GM23248 (cell line): ENCODE results near the gene NHLRC4. TPM values are rescaled to one million over a fixed set of nuclear protein-coding genes. Genes with fewer than 3 reads are reported as not detected.
A peak's percentile ranks its signal among the peaks of the same experiment; 100 is the strongest.

Experiments used
- DNase-seq: peaks from one replicate; pipeline ENCODE4 v3.0.0-alpha.2; 2015
- H2AFZ ChIP-seq: fragments of 200-600 bp; sonication (generic); 2 replicates; pipeline ENCODE4 v1.6.1; 2016; ENCODE audit warnings: antibody characterized with exemption
- H3F3A ChIP-seq: fragments of 200-600 bp; sonication (generic); 2 replicates; pipeline ENCODE4 v1.6.1; 2016; ENCODE audit warnings: mild to moderate bottlenecking, antibody characterized with exemption, mixed run types; ENCODE audit not compliant: insufficient read depth
- H3K27ac ChIP-seq: fragments of 200-600 bp; sonication (generic); 2 replicates; pipeline ENCODE4 v1.5.1; 2016; ENCODE audit warnings: mild to moderate bottlenecking
- H3K27me3 ChIP-seq: fragments of 200-600 bp; sonication (generic); replicated peaks from 2 replicates; pipeline ENCODE4 v1.6.1; 2016; ENCODE audit warnings: mild to moderate bottlenecking; ENCODE audit not compliant: insufficient read depth
- H3K36me3 ChIP-seq: fragments of 200-600 bp; sonication (generic); 2 replicates; pipeline ENCODE4 v1.6.1; 2016; ENCODE audit warnings: low read depth, mild to moderate bottlenecking
- H3K4me1 ChIP-seq: fragments of 200-600 bp; sonication (generic); 2 replicates; pipeline ENCODE4 v1.6.1; 2016; ENCODE audit warnings: mild to moderate bottlenecking; ENCODE audit not compliant: insufficient read depth
- H3K4me2 ChIP-seq: fragments of 200-600 bp; sonication (generic); one replicate; pipeline ENCODE4 v1.6.1; 2016; ENCODE audit warnings: mild to moderate bottlenecking; ENCODE audit not compliant: unreplicated experiment
- H3K4me3 ChIP-seq: fragments of 200-600 bp; sonication (generic); 2 replicates; pipeline ENCODE4 v1.5.1; 2016; ENCODE audit warnings: mild to moderate bottlenecking
- H3K79me2 ChIP-seq: fragments of 200-600 bp; sonication (generic); 2 replicates; pipeline ENCODE4 v1.6.1; 2016; ENCODE audit warnings: mild to moderate bottlenecking; ENCODE audit not compliant: insufficient read depth
- H3K9ac ChIP-seq: fragments of 200-600 bp; sonication (generic); 2 replicates; pipeline ENCODE4 v1.6.1; 2016; ENCODE audit warnings: mild to moderate bottlenecking
- H3K9me2 ChIP-seq: fragments of 200-600 bp; sonication (generic); 2 replicates; pipeline ENCODE4 v1.6.1; 2016; ENCODE audit warnings: mixed run types, mild to moderate bottlenecking, moderate library complexity; ENCODE audit not compliant: insufficient read depth
- H3K9me3 ChIP-seq: fragments of 200-600 bp; sonication (generic); one replicate; pipeline ENCODE4 v1.6.1; 2017; ENCODE audit warnings: low read depth
- H4K20me1 ChIP-seq: fragments of 200-600 bp; sonication (generic); 2 replicates; pipeline ENCODE4 v1.6.0; 2016; ENCODE audit not compliant: insufficient read depth
- EZH2 ChIP-seq: fragments of 200-600 bp; sonication (generic); IDR thresholded peaks from 2 replicates; pipeline ENCODE4 v1.6.1; 2018; ENCODE audit warnings: antibody characterized with exemption, mild to moderate bottlenecking; ENCODE audit not compliant: insufficient read depth, poor library complexity, severe bottlenecking
- EZH2phosphoT487 ChIP-seq: fragments of 200-600 bp; sonication (generic); IDR thresholded peaks from 2 replicates; pipeline ENCODE4 v1.6.1; 2018; ENCODE audit warnings: antibody characterized with exemption, moderate library complexity, mild to moderate bottlenecking, low read depth; ENCODE audit not compliant: insufficient read depth
- WGBS, 2 experiments: methylation state at CpG; one replicate each; pipeline ENCODE4 v1.1.6; 2015 to 2017; ENCODE audit warnings: low lambda C conversion rate in 2 of 2, low coverage in 1 of 2; ENCODE audit errors: missing lambda C conversion rate in 2 of 2; 5-methylcytosine and 5-hydroxymethylcytosine counted together
- in situ Hi-C: fragments of 300-500 bp; cut with MboI; formaldehyde crosslinking; loops from 2 replicates; pipeline ENCODE4 v1.15.0; 2020
- polyA plus RNA-seq: library from polyadenylated mRNA; unstranded; fragments of >200 nt; fragmentation: Nextera tagmentation; extraction: Ambion mirVana; gene quantifications from 2 replicates; pipeline ENCODE4 v1.2.1, GENCODE V29; 2016
- total RNA-seq: library from RNA; depleted of rRNA; stranded (reverse); fragments of >200 nt; shearing (Covaris generic); gene quantifications from 2 replicates; pipeline ENCODE4 v1.2.3, GENCODE V29; 2014

NHLRC4 gene
- total and polyA plus RNA-seq, 2 experiments from 2014 or later = 0.11 to 0.20 TPM

DNA sequence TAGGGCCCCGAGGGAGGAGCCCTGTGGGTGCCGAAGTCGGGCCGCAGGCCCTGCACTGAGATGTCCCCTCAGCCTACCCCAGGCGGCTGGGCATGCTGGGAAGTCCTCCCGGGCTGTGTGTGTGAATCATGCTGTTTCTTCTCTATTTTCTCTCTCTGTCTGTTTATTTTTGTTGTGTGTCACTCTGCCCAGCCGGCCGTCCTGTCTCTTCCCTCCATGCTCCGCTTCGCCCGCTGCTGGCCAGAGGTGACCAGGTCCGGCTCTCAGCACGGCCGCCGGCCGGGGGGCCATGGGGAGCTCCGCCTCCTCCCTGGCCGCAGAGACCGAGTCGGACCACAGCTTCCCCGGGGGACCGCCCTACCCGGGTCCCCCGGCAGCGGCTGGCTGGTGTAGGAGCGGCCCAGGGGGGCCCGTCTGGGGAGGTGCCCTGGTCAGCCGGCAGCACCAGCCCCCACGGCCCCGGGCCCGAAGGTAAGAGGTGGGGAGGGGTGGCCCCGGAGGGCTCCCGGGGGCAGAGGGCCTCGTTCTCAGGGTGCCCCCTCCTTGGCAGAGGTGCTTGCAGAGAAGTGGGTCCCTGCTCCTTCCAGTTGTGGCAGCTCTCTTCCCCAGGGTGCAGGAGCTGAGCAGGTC is 26.8 kb upstream of the NHLRC4 start:
- WGBS, 2 experiments = 87 to 89% methylated on average over 22 to 34 of the region's 34 CpGs
- Histone ChIP-seq H3K4me3 (no peak overlapping the region), H3K4me2 (no peak overlapping the region), H3K9ac (no peak overlapping the region), H3F3A (no peaks in the 10 kb centered on the region), H3K4me1 (peaks cover 4% of the 10 kb centered on the region), H4K20me1 (no peaks in the 10 kb centered on the region), H3K9me2 (no peaks in the 10 kb centered on the region), H2AFZ (no peak overlapping the region), H3K27me3 (no peaks in the 10 kb centered on the region), H3K9me3 (no peaks in the 10 kb centered on the region), H3K36me3 (no peaks in the 10 kb centered on the region), H3K79me2 (peaks cover 97% of the 10 kb centered on the region), H3K27ac (no peak overlapping the region)
- in situ Hi-C loops = no loop called here
- DNase-seq = peak; percentile 31
- no peak for TF ChIP-seq EZH2
- TF ChIP-seq EZH2phosphoT487 = no peak

DNA sequence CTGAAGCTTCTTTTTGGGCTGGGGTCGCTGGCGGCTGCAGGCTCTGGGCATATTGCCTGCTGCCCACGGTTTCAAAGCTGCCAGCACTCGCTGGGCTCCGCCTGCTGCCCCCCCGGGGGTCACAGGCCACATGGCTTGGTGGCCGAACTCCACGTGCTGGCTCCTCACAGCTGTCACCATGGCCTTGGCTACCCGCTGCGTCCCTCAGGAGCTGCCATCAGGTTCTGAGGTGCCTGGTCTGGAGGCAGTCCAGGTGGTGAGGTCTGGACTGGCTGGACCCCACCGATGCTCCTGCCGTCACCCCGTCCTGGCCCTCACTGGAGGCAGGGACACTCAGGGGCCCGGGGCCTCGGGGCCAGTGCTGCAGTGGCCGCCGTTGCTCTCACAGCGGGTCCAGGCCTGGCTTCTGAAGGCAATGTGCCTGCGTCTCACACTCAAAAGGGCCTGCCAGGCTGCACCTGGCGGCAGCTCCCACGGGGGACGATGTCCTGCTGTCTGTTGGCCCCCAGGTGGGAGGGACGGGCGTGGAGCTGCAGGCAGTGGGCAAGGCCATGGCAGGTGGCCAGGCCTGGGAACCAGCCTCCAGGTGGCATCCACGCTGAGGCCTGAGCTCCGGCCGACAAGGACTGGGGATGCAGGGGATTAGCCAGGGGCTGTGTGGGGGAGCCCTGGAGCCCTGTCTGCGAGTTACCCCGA is 26.0 kb upstream of the NHLRC4 start:
- Histone ChIP-seq H3K27me3 (no peaks in the 10 kb centered on the region), H3K27ac (no peak overlapping the region), H3K4me2 (no peak overlapping the region), H3K9ac (no peak overlapping the region), H3K9me2 (no peaks in the 10 kb centered on the region), H3K79me2 (peaks cover 97% of the 10 kb centered on the region), H3K36me3 (no peaks in the 10 kb centered on the region), H2AFZ (no peak overlapping the region), H3K4me1 (no peaks in the 10 kb centered on the region), H3F3A (no peaks in the 10 kb centered on the region), H3K9me3 (no peaks in the 10 kb centered on the region), H4K20me1 (no peaks in the 10 kb centered on the region), H3K4me3 (no peak overlapping the region)
- 93 to 96% methylated on average over 23 to 29 of the region's 29 CpGs for WGBS, 2 experiments
- no peak for DNase-seq
- TF ChIP-seq EZH2phosphoT487 = no peak
- no peak for TF ChIP-seq EZH2
- in situ Hi-C loops = no loop called here

DNA sequence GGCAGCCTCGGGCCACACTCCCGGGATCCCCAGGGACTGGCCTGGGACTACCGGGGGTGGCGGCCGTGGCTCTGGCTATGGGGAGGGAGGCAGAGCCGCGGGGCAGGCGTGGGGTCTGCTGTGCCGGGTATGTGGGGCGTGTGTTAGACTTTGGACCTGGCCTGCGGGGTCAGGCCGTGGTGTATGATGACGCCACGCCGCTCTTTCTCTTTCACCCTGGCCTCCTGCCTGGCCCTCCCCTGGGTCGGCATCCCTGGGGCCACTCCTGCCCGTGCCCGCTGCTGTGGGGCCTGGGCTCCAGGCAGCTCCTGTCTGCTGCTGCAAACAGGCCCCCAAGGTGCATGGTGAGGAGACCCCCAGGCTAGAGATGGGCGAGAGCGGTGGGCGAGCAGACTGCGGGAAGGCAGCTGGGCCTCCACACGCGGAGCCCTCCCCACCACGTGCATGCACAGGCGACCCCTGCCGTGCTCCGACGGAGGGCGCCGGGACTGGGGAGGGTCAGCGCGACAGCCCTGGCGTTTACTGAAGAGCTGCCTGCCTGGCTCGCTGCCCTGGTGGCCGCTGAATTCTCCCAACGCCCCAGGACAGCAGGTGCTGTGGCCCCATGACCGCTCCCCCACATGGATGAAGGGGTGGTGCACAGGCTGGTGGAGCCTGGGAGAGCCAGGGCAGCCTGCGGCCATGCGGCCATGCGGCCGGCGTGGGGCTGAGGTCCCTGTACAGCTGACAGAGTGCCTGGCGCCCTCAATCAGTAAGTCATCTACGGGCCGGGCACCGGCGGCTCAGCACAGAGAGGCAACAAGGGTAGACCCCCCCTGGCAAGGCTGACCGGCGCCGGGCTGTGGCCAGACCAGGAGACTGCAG is 23.3 kb upstream of the NHLRC4 start:
- Histone ChIP-seq H3K4me3 (no peak overlapping the region), H4K20me1 (no peaks in the 10 kb centered on the region), H3K4me2 (no peak overlapping the region), H3K9me3 (no peaks in the 10 kb centered on the region), H3K9ac (no peak overlapping the region), H3K36me3 (no peaks in the 10 kb centered on the region), H3K79me2 (peaks cover 95% of the 10 kb centered on the region), H2AFZ (no peak overlapping the region), H3K27me3 (no peaks in the 10 kb centered on the region), H3K4me1 (no peaks in the 10 kb centered on the region), H3K27ac (no peak overlapping the region), H3F3A (no peaks in the 10 kb centered on the region), H3K9me2 (no peaks in the 10 kb centered on the region)
- DNase-seq = no peak
- in situ Hi-C loops = no loop called here
- 94 to 96% methylated on average over 40 to 50 of the region's 51 CpGs for WGBS, 2 experiments
- TF ChIP-seq EZH2phosphoT487 (no peak), EZH2 (no peak)

DNA sequence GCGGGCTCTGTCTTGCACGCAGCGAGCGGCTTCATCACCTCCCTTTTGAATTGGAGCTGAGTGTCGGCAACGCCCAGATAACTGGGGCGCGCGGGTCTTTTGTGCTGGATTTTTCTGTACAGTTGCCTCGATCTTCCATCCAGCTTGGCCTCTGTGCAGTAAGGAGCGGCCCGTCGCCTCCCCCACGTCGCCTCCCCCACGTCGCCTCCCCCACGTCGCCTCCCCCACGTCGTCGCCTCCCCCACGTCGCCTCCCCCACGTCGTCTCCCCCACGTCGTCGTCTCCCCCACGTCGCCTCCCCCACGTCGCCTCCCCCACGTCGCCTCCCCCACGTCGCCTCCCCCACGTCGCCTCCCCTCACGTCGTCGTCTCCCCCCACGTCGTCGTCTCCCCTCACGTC is 22.3 kb upstream of the NHLRC4 start:
- WGBS, 2 experiments = 93 to 100% methylated on average over 5 to 46 of the region's 46 CpGs
- Histone ChIP-seq H3K79me2 (peaks cover 89% of the 10 kb centered on the region), H3F3A (no peaks in the 10 kb centered on the region), H3K9me3 (no peaks in the 10 kb centered on the region), H3K4me2 (no peak overlapping the region), H3K4me1 (no peaks in the 10 kb centered on the region), H2AFZ (no peak overlapping the region), H3K27me3 (no peaks in the 10 kb centered on the region), H3K27ac (no peak overlapping the region), H4K20me1 (no peaks in the 10 kb centered on the region), H3K36me3 (no peaks in the 10 kb centered on the region), H3K9me2 (no peaks in the 10 kb centered on the region), H3K4me3 (no peak overlapping the region), H3K9ac (no peak overlapping the region)
- no peak for DNase-seq
- in situ Hi-C loops = no loop called here
- TF ChIP-seq EZH2phosphoT487 (no peak), EZH2 (no peak)
